NCI-H2227 treated with DMSO at 0.1 percent for 48 hours (cell line): Measurements from ENCODE around the gene MCTP1.

ENCODE experiments used
- DNase-seq: peaks from one replicate; lab custom pipeline; 2025; lab: John Stamatoyannopoulos, UW

MCTP1 gene

GRCh38 chr5:94944160-94944559 is 340.7 kb downstream of the MCTP1 start:
- DNase-seq: no peak

GRCh38 chr5:94941122-94941755 is 343.7 kb downstream of the MCTP1 start:
- no peak for DNase-seq

- no peak for DNase-seq
Observed at GRCh38 chr5:94932259-94932658, 352.6 kb downstream of the MCTP1 start.

GRCh38 chr5:94928891-94929290 is 356.0 kb downstream of the MCTP1 start:
- DNase-seq: no peak

- DNase-seq: no peak
Observed at GRCh38 chr5:94920570-94920969, 364.3 kb downstream of the MCTP1 start.

- DNase-seq: no peak
Observed at GRCh38 chr5:94916619-94917018, 368.3 kb downstream of the MCTP1 start.

- no peak for DNase-seq
Observed at GRCh38 chr5:94911276-94911675, 373.6 kb downstream of the MCTP1 start.

GRCh38 chr5:94910721-94911120 is 374.2 kb downstream of the MCTP1 start:
- no peak for DNase-seq

- no peak for DNase-seq
Observed at GRCh38 chr5:94908889-94909480, 375.9 kb downstream of the MCTP1 start.

GRCh38 chr5:94906750-94907149 is 378.1 kb downstream of the MCTP1 start:
- DNase-seq: no peak

GRCh38 chr5:94903726-94904125 is 381.2 kb downstream of the MCTP1 start:
- no peak for DNase-seq

GRCh38 chr5:94901191-94901979 is 383.5 kb downstream of the MCTP1 start:
- DNase-seq: no peak

- DNase-seq: no peak
Observed at GRCh38 chr5:94900006-94900505, 384.8 kb downstream of the MCTP1 start.

- DNase-seq: no peak
Observed at GRCh38 chr5:94893412-94894135, 391.3 kb downstream of the MCTP1 start.

GRCh38 chr5:94891972-94892371 is 392.9 kb downstream of the MCTP1 start:
- no peak for DNase-seq

GRCh38 chr5:94891565-94891964 is 393.3 kb downstream of the MCTP1 start:
- DNase-seq: no peak

- DNase-seq: no peak
Observed at GRCh38 chr5:94890907-94891306, 394.0 kb downstream of the MCTP1 start.

- DNase-seq: no peak
Observed at GRCh38 chr5:94888674-94889073, 396.2 kb downstream of the MCTP1 start.

GRCh38 chr5:94885931-94886330 is 399.0 kb downstream of the MCTP1 start:
- DNase-seq: no peak

- DNase-seq: no peak
Observed at GRCh38 chr5:94884311-94884710, 400.6 kb downstream of the MCTP1 start.

- no peak for DNase-seq
Observed at GRCh38 chr5:94872526-94872925, 412.4 kb downstream of the MCTP1 start.

- DNase-seq: peak; percentile 94
Observed at GRCh38 chr5:94870511-94871183, 414.2 kb downstream of the MCTP1 start.
